CD4-positive, CD25-positive, alpha-beta regulatory T cell (primary cell): ENCODE results near the gene TAC4. TPM values are rescaled to one million over a fixed set of nuclear protein-coding genes. Genes with fewer than 3 reads are reported as not detected.

Experiments used
- ATAC-seq, 2 donors: fragments of 150-1000 bp; cut with Tn5 transposase; one replicate each; pipeline ENCODE4 v1.10.0; 2021; ENCODE audit warnings: low read depth in 2 of 2, moderate number of reproducible peaks in 2 of 2, moderate library complexity in 1 of 2
- DNase-seq, 3 donors: peaks; one replicate each; pipeline versions ENCODE4 v3.0.0 to v3.0.0-alpha.2; 2012 to 2022; ENCODE audit warnings: mixed read lengths in 1 of 3
- H3K27ac ChIP-seq: one replicate; pipeline ENCODE4 v1.7.0; 2013; ENCODE audit warnings: mild to moderate bottlenecking, low read length; ENCODE audit not compliant: insufficient read depth, poor library complexity, severe bottlenecking
- H3K27me3 ChIP-seq: one replicate; pipeline ENCODE4 v1.7.0; 2013; ENCODE audit warnings: low read length; ENCODE audit not compliant: control insufficient read depth, insufficient read depth
- H3K36me3 ChIP-seq: one replicate; pipeline ENCODE4 v1.7.0; 2013; ENCODE audit warnings: mild to moderate bottlenecking, low read length, moderate library complexity; ENCODE audit not compliant: control insufficient read depth, insufficient read depth
- H3K4me1 ChIP-seq: 2 replicates; pipeline ENCODE4 v1.7.0; 2013; ENCODE audit warnings: mild to moderate bottlenecking, low read length; ENCODE audit not compliant: insufficient read depth, control insufficient read depth, poor library complexity, severe bottlenecking
- H3K4me3 ChIP-seq: one replicate; pipeline ENCODE4 v1.7.0; 2013; ENCODE audit warnings: low read depth, mild to moderate bottlenecking, low read length, moderate library complexity
- H3K9me3 ChIP-seq, 2 experiments: 1 replicate in 1 of 2; 2 replicates in 1 of 2; pipeline ENCODE4 v1.7.0; 2013; ENCODE audit warnings: low read length in 2 of 2, mild to moderate bottlenecking in 1 of 2, moderate library complexity in 1 of 2; ENCODE audit not compliant: control insufficient read depth in 2 of 2
- H3K27ac Mint-ChIP-seq, 3 donors: one replicate each; pipeline ENCODE4 v1.8.0; 2020 to 2022; ENCODE audit warnings: mild to moderate bottlenecking in 3 of 3, mixed read lengths in 3 of 3, moderate library complexity in 2 of 3
- H3K27me3 Mint-ChIP-seq: one replicate; pipeline ENCODE4 v1.8.0; 2022; ENCODE audit warnings: mild to moderate bottlenecking, mixed read lengths
- H3K36me3 Mint-ChIP-seq: one replicate; pipeline ENCODE4 v1.8.0; 2020; ENCODE audit warnings: mixed read lengths
- H3K4me1 Mint-ChIP-seq, 4 donors: one replicate each; pipeline ENCODE4 v1.8.0; 2020 to 2022; ENCODE audit warnings: mixed read lengths in 4 of 4, mild to moderate bottlenecking in 1 of 4
- H3K4me3 Mint-ChIP-seq, 4 donors: one replicate each; pipeline ENCODE4 v1.8.0; 2020 to 2022; ENCODE audit warnings: mild to moderate bottlenecking in 4 of 4, mixed read lengths in 4 of 4, moderate library complexity in 3 of 4
- H3K9me3 Mint-ChIP-seq, 7 donors: one replicate each; pipeline ENCODE4 v1.8.0; 2020 to 2022; ENCODE audit warnings: mixed read lengths in 7 of 7, mild to moderate bottlenecking in 3 of 7, moderate library complexity in 2 of 7
- polyA plus RNA-seq, 4 donors: library from polyadenylated mRNA; unstranded; fragments of 300-500 nt; fragmentation: Illumina TruSeq; gene quantifications; one replicate each; pipeline ENCODE4 v1.2.3, GENCODE V29; 2021
- total RNA-seq: library from RNA; stranded (reverse); gene quantifications from one replicate; pipeline ENCODE4 v1.2.3, GENCODE V29; 2022

Gene TAC4
- total and polyA plus RNA-seq, 5 donors from 2014 or later: not detected

DNA sequence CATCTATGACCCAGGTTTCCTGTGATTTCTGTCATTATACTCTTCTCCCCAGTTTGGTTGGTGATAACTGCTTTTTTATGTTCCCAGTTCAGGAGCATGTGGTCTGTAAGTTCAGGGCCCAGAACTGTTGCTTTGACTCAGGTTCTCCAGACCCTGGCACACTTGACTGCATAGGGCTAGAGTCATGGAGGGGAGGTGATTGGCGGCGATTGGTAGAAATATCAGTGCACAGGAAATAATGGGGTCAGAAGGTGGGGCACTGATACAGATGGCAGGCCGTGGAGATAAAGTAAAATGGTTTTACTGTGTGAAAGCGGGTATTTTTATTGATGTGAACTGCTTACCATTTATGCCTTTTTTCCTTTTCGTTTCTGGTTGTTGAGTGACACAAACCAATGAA is 28.7 kb downstream of the TAC4 start:
- Histone ChIP-seq H3K4me3 (peak overlapping the region; percentile 42), H3K4me1 (peaks cover 71% of the 10 kb centered on the region), H3K36me3 (peaks cover 62% of the 10 kb centered on the region), H3K27me3 (no peaks in the 10 kb centered on the region), H3K27ac (peak overlapping the region; percentile 73), H3K9me3 (no peaks in the 10 kb centered on the region)
- peaks cover 56% of the 10 kb centered on the region for H3K36me3 Mint-ChIP-seq
- H3K9me3 Mint-ChIP-seq: peaks cover 0 to 1% (median 0%) of the 10 kb centered on the region in 7 donors
- ATAC-seq (no peak), DNase-seq (peak in 1 of 3 donors; percentile 30)
- H3K27ac Mint-ChIP-seq: peak overlapping the region; percentile 90 to 99 (median 99)
- H3K27me3 Mint-ChIP-seq: no peaks in the 10 kb centered on the region
- peaks cover 22 to 83% (median 58%) of the 10 kb centered on the region in 4 donors for H3K4me1 Mint-ChIP-seq
- peak overlapping the region; percentile 44 to 81 (median 54) for H3K4me3 Mint-ChIP-seq

GRCh38 chr17:49817993-49818392 is 29.9 kb downstream of the TAC4 start:
- Histone ChIP-seq H3K27me3 (no peaks in the 10 kb centered on the region), H3K27ac (peak overlapping the region; percentile 73), H3K36me3 (peaks cover 62% of the 10 kb centered on the region), H3K4me3 (peak overlapping the region; percentile 66), H3K9me3 (no peaks in the 10 kb centered on the region), H3K4me1 (peaks cover 71% of the 10 kb centered on the region)
- DNase-seq: peak; percentile 27 to 92 (median 80)
- H3K4me1 Mint-ChIP-seq: peaks cover 28 to 92% (median 66%) of the 10 kb centered on the region in 4 donors
- H3K27me3 Mint-ChIP-seq: no peaks in the 10 kb centered on the region
- ATAC-seq: peak; percentile 100
- peak overlapping the region; percentile 90 to 99 (median 99) for H3K27ac Mint-ChIP-seq
- H3K36me3 Mint-ChIP-seq: peaks cover 54% of the 10 kb centered on the region
- H3K9me3 Mint-ChIP-seq: peaks cover 0 to 1% (median 0%) of the 10 kb centered on the region in 7 donors
- peak overlapping the region; percentile 53 to 81 (median 76) for H3K4me3 Mint-ChIP-seq

GRCh38 chr17:49815761-49816281 is 32.0 kb downstream of the TAC4 start:
- no peak for DNase-seq
- Histone ChIP-seq H3K9me3 (no peaks in the 10 kb centered on the region), H3K4me3 (no peak overlapping the region), H3K27ac (peak overlapping the region; percentile 16), H3K27me3 (no peaks in the 10 kb centered on the region), H3K36me3 (peaks cover 63% of the 10 kb centered on the region), H3K4me1 (peaks cover 63% of the 10 kb centered on the region)
- Mint-ChIP-seq H3K27me3 (no peaks in the 10 kb centered on the region), H3K27ac (peak overlapping the region; percentile 80 to 90 (median 89)), H3K4me3 (peak overlapping the region in 1 of 4 donors; percentile 10), H3K36me3 (peaks cover 41% of the 10 kb centered on the region), H3K4me1 (peaks cover 23 to 78% (median 56%) of the 10 kb centered on the region in 4 donors), H3K9me3 (no peaks in the 10 kb centered on the region)
- no peak for ATAC-seq

DNA sequence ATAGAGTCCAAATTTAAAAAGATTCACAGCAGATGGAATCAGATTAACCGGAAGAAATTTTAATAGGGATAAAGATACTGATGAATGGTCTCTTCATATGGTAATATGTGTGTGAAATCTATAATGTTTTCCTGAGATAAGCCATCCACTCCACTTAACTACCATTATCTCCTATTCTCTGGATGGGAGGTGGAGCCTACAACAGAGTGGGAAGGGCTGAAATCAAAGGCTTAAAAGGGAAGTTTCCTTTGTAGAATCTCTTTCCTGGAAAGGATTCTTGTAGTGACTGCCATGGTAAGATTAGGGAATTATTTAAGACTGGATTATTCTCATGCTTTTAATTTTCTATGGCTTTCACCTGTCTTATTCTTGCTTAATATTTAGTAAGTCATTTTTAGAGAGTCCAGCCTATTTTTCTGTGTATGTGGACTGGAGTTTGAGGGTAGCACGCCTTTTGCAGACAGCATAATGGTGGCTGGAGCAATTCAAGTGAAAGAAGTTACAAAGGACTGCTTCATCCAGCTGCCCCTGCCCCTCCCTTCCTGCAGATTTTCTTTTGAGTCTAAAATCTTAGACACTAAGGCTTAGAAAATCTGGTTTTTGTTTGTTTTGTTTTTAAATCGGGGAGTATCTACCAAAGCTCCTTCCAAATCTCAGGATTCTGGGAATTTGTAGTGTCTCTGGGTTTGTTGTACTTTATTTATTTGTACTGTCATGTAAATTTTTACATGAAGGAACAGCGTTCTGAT is 32.9 kb downstream of the TAC4 start:
- Mint-ChIP-seq H3K27ac (peak overlapping the region; percentile 23 to 90 (median 67)), H3K9me3 (no peaks in the 10 kb centered on the region), H3K4me1 (peaks cover 28 to 73% (median 52%) of the 10 kb centered on the region in 4 donors), H3K4me3 (peak overlapping the region in 1 of 4 donors; percentile 10), H3K27me3 (no peaks in the 10 kb centered on the region), H3K36me3 (peaks cover 45% of the 10 kb centered on the region)
- H3K36me3 ChIP-seq: peaks cover 70% of the 10 kb centered on the region
- no peaks in the 10 kb centered on the region for H3K9me3 ChIP-seq
- ATAC-seq: no peak
- H3K27ac ChIP-seq: no peak overlapping the region
- peak in 1 of 3 donors; percentile 10 for DNase-seq
- H3K4me3 ChIP-seq: no peak overlapping the region
- no peaks in the 10 kb centered on the region for H3K27me3 ChIP-seq
- H3K4me1 ChIP-seq: peaks cover 54% of the 10 kb centered on the region

DNA sequence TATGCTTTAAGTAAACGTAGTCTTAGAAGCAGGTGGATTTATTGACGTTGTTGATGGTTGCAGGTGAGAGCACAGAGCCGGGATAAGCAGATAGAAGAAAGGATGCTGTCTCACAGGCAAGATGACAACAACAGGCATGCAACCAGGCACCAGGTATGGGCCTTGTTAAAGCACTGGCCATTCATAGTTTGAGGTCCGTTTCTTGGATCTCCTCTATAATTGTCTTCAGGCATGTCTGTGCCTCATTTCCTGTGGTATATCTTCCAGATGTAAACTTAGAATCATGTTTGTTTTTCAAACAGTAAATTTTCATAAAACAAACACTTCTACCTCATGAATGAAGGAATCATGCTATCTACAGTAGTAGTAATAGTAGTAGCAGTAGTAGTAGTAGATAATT is 38.8 kb downstream of the TAC4 start:
- no peak overlapping the region for H3K4me3 ChIP-seq
- peaks cover 26 to 53% (median 39%) of the 10 kb centered on the region in 4 donors for H3K4me1 Mint-ChIP-seq
- DNase-seq: no peak
- no peaks in the 10 kb centered on the region for H3K4me1 ChIP-seq
- H3K27ac Mint-ChIP-seq: no peak overlapping the region
- H3K4me3 Mint-ChIP-seq: no peak overlapping the region
- H3K27me3 ChIP-seq: no peaks in the 10 kb centered on the region
- ATAC-seq: no peak
- no peaks in the 10 kb centered on the region for H3K9me3 Mint-ChIP-seq
- peaks cover 50% of the 10 kb centered on the region for H3K36me3 Mint-ChIP-seq
- peaks cover 84% of the 10 kb centered on the region for H3K36me3 ChIP-seq
- H3K9me3 ChIP-seq: no peaks in the 10 kb centered on the region
- no peak overlapping the region for H3K27ac ChIP-seq
- no peaks in the 10 kb centered on the region for H3K27me3 Mint-ChIP-seq

GRCh38 chr17:49798738-49799137 is 49.1 kb downstream of the TAC4 start:
- H3K27me3 ChIP-seq: no peaks in the 10 kb centered on the region
- Mint-ChIP-seq H3K4me3 (peak overlapping the region in 1 of 4 donors; percentile 33), H3K27me3 (no peaks in the 10 kb centered on the region), H3K27ac (peak overlapping the region in 1 of 3 donors; percentile 72), H3K36me3 (peaks cover 28% of the 10 kb centered on the region), H3K4me1 (peaks cover 28 to 62% (median 48%) of the 10 kb centered on the region in 4 donors), H3K9me3 (no peaks in the 10 kb centered on the region)
- H3K36me3 ChIP-seq: peaks cover 84% of the 10 kb centered on the region
- H3K4me3 ChIP-seq: no peak overlapping the region
- ATAC-seq (no peak), DNase-seq (no peak)
- H3K9me3 ChIP-seq: no peaks in the 10 kb centered on the region
- H3K4me1 ChIP-seq: peaks cover 21% of the 10 kb centered on the region
- H3K27ac ChIP-seq: no peak overlapping the region

GRCh38 chr17:49798182-49798581 is 49.7 kb downstream of the TAC4 start:
- DNase-seq (no peak), ATAC-seq (no peak)
- Mint-ChIP-seq H3K4me1 (peaks cover 28 to 67% (median 51%) of the 10 kb centered on the region in 4 donors), H3K36me3 (peaks cover 28% of the 10 kb centered on the region), H3K27ac (peak overlapping the region in 1 of 3 donors; percentile 72), H3K9me3 (no peaks in the 10 kb centered on the region), H3K4me3 (peak overlapping the region in 2 of 4 donors; percentile 19 to 59), H3K27me3 (no peaks in the 10 kb centered on the region)
- Histone ChIP-seq H3K36me3 (peaks cover 87% of the 10 kb centered on the region), H3K27ac (no peak overlapping the region), H3K27me3 (no peaks in the 10 kb centered on the region), H3K4me1 (peaks cover 23% of the 10 kb centered on the region), H3K4me3 (no peak overlapping the region), H3K9me3 (no peaks in the 10 kb centered on the region)
